Loucy (cell line): Measurements from ENCODE around the gene ASCC1.

Experiments used
- H2AFZ ChIP-seq: fragments of 200-600 bp; sonication (generic); 2 replicates; pipeline ENCODE4 v1.6.0; 2016; ENCODE audit warnings: antibody characterized with exemption, mild to moderate bottlenecking, low read length, moderate library complexity
- H3F3A ChIP-seq: fragments of 200-600 bp; 2 replicates; pipeline ENCODE4 v1.6.0; 2016; ENCODE audit warnings: antibody characterized with exemption, low read depth, mild to moderate bottlenecking
- H3K27me3 ChIP-seq: fragments of 200-600 bp; sonication (generic); 2 replicates; pipeline ENCODE4 v1.6.1; 2014; ENCODE audit warnings: low read length, mild to moderate bottlenecking; ENCODE audit not compliant: insufficient read depth, poor library complexity, severe bottlenecking
- H3K36me3 ChIP-seq: fragments of 200-600 bp; sonication (generic); 2 replicates; pipeline ENCODE4 v1.6.1; 2016; ENCODE audit warnings: low read length; ENCODE audit not compliant: insufficient read depth
- H3K4me1 ChIP-seq: fragments of 200-600 bp; sonication (generic); 2 replicates; pipeline ENCODE4 v1.5.1; 2014; ENCODE audit warnings: low read length, mild to moderate bottlenecking; ENCODE audit not compliant: insufficient read depth, poor library complexity, severe bottlenecking
- H3K4me2 ChIP-seq: fragments of 200-600 bp; sonication (generic); 2 replicates; pipeline ENCODE4 v1.6.0; 2014; ENCODE audit warnings: antibody characterized with exemption, low read length, low read depth, mild to moderate bottlenecking; ENCODE audit not compliant: poor library complexity, severe bottlenecking
- H3K4me3 ChIP-seq: fragments of 200-600 bp; sonication (generic); 2 replicates; pipeline ENCODE4 v1.5.1; 2014; ENCODE audit warnings: low read length, mild to moderate bottlenecking, mixed read lengths; ENCODE audit not compliant: poor library complexity, severe bottlenecking
- H3K79me2 ChIP-seq: fragments of 200-600 bp; sonication (generic); 2 replicates; pipeline ENCODE4 v1.6.1; 2014; ENCODE audit warnings: low read length; ENCODE audit not compliant: insufficient read depth
- H3K9ac ChIP-seq: fragments of 200-600 bp; sonication (generic); 2 replicates; pipeline ENCODE4 v1.6.0; 2014; ENCODE audit warnings: mild to moderate bottlenecking, low read depth, low read length, moderate library complexity; ENCODE audit not compliant: poor library complexity, severe bottlenecking
- H3K9me2 ChIP-seq: fragments of 200-600 bp; sonication (generic); replicated peaks from 2 replicates; pipeline ENCODE4 v1.6.1; 2016; ENCODE audit warnings: low read depth, low read length, mixed read lengths
- H3K9me3 ChIP-seq: fragments of 200-600 bp; sonication (generic); 2 replicates; pipeline ENCODE4 v1.6.1; 2014; ENCODE audit warnings: mild to moderate bottlenecking, antibody characterized with exemption, low read length, low read depth; ENCODE audit not compliant: insufficient read depth
- H4K20me1 ChIP-seq: fragments of 200-600 bp; sonication (generic); 2 replicates; pipeline ENCODE4 v1.6.0; 2014; ENCODE audit warnings: antibody characterized with exemption, low read length, mild to moderate bottlenecking; ENCODE audit not compliant: insufficient read depth, poor library complexity, severe bottlenecking
- EZH2phosphoT487 ChIP-seq: fragments of 200-600 bp; IDR thresholded peaks from 2 replicates; pipeline ENCODE4 v1.6.1; 2018; ENCODE audit warnings: antibody characterized with exemption, mild to moderate bottlenecking, moderate library complexity, borderline replicate concordance
- TF ChIP-seq, protein P1 (sequence below): fragments of 200-600 bp; sonication (generic); conservative IDR thresholded peaks from 2 replicates; pipeline ENCODE4 v1.5.1; 2014; ENCODE audit warnings: mild to moderate bottlenecking, antibody characterized with exemption, low read length

The ASCC1 gene

DNA sequence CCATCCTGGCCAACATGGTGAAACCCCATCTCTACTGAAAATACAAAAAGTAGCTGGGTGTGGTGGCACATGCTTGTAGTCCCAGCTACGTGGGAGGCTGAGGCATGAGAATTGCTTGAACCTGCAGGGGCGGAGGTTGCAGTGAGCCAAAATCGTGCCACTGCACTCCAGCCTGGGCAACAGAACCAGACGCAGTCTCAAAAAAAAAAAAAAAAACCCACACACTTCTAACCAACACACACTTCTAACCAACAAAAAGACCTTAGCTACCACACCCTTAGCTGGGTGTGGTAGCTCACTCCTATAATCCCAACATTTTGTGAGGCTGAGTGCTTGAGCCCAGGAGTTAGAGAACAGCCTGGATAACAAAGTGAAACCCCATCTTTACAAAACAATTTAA lies 93.9 kb downstream of the ASCC1 start:
- TF ChIP-seq, protein P1, sequence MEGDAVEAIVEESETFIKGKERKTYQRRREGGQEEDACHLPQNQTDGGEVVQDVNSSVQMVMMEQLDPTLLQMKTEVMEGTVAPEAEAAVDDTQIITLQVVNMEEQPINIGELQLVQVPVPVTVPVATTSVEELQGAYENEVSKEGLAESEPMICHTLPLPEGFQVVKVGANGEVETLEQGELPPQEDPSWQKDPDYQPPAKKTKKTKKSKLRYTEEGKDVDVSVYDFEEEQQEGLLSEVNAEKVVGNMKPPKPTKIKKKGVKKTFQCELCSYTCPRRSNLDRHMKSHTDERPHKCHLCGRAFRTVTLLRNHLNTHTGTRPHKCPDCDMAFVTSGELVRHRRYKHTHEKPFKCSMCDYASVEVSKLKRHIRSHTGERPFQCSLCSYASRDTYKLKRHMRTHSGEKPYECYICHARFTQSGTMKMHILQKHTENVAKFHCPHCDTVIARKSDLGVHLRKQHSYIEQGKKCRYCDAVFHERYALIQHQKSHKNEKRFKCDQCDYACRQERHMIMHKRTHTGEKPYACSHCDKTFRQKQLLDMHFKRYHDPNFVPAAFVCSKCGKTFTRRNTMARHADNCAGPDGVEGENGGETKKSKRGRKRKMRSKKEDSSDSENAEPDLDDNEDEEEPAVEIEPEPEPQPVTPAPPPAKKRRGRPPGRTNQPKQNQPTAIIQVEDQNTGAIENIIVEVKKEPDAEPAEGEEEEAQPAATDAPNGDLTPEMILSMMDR: no peak
- no peak for TF ChIP-seq EZH2phosphoT487
- H3K4me3 ChIP-seq: no peak overlapping the region
- no peaks in the 10 kb centered on the region for H4K20me1 ChIP-seq
- peaks cover 27% of the 10 kb centered on the region for H3K36me3 ChIP-seq
- no peak overlapping the region for H3K4me2 ChIP-seq
- no peaks in the 10 kb centered on the region for H3K27me3 ChIP-seq
- no peak overlapping the region for H2AFZ ChIP-seq
- H3K4me1 ChIP-seq: no peaks in the 10 kb centered on the region
- no peaks in the 10 kb centered on the region for H3K9me2 ChIP-seq
- no peak overlapping the region for H3K9ac ChIP-seq
- H3K79me2 ChIP-seq: no peaks in the 10 kb centered on the region
- H3K9me3 ChIP-seq: no peaks in the 10 kb centered on the region
- no peaks in the 10 kb centered on the region for H3F3A ChIP-seq

DNA sequence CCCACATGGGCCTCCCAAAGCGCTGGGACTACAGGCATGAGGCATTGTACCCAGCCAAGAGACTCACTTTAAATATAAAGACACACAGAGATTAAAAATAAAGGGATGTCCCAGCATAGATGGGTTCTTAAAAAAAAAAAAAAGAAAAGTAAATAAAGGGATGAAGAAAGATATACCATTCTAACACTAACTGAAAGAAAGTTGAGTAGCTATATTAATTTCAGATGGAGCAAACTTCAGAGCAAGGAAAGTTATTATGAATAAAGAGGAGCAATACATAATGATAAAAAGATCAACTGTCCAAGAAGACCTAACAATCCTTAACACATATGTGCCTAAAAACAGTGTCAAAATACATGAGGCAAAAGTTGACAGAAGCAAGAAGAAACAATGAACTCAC lies 94.7 kb downstream of the ASCC1 start:
- Histone ChIP-seq H3K36me3 (peaks cover 23% of the 10 kb centered on the region), H3K9ac (no peak overlapping the region), H3F3A (no peaks in the 10 kb centered on the region), H2AFZ (no peak overlapping the region), H3K4me1 (no peaks in the 10 kb centered on the region), H3K4me3 (no peak overlapping the region), H3K9me2 (no peaks in the 10 kb centered on the region), H3K79me2 (no peaks in the 10 kb centered on the region), H3K4me2 (no peak overlapping the region), H3K27me3 (no peaks in the 10 kb centered on the region), H4K20me1 (no peaks in the 10 kb centered on the region), H3K9me3 (peaks cover 2% of the 10 kb centered on the region; the same call in 1 of the 2 replicates)
- TF ChIP-seq, protein P1: no peak
- TF ChIP-seq EZH2phosphoT487: no peak

DNA sequence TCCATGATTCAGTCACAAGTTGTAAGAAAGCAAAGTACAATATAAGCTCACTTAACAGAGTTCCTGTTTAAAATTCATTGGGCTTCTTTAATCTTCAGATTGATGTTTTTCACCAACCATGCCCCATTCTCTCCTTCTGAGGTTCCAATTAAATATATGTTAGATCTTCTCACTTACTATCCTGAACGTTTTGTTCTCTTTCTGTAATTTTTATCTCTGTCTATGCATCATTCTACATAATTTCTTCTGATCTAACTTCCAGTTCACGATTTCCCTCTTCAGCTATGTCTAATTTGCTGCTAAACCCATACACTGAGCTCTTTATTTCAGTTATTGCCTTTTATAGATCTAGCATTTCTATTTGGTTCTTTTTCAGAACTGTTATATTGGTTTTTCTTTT lies 99.7 kb downstream of the ASCC1 start:
- H3K36me3 ChIP-seq: peaks cover 29% of the 10 kb centered on the region
- no peak for TF ChIP-seq EZH2phosphoT487
- TF ChIP-seq, protein P1: no peak

More for the DNA sequence above, 99.7 kb downstream of the ASCC1 start:
- H3F3A ChIP-seq: no peaks in the 10 kb centered on the region
- no peaks in the 10 kb centered on the region for H3K27me3 ChIP-seq
- H3K9me2 ChIP-seq: no peaks in the 10 kb centered on the region
- no peak overlapping the region for H3K9ac ChIP-seq
- no peaks in the 10 kb centered on the region for H3K4me1 ChIP-seq
- H4K20me1 ChIP-seq: no peaks in the 10 kb centered on the region
- no peak overlapping the region for H3K4me2 ChIP-seq
- H3K79me2 ChIP-seq: no peaks in the 10 kb centered on the region
- no peak overlapping the region for H3K4me3 ChIP-seq
- peaks cover 5% of the 10 kb centered on the region; the same call in 1 of the 2 replicates for H3K9me3 ChIP-seq
- H2AFZ ChIP-seq: no peak overlapping the region
